ENCODE results near the gene ANKRD12.
A peak's percentile ranks its signal among the peaks of the same experiment; 100 is the strongest.

The ANKRD12 gene

DNA sequence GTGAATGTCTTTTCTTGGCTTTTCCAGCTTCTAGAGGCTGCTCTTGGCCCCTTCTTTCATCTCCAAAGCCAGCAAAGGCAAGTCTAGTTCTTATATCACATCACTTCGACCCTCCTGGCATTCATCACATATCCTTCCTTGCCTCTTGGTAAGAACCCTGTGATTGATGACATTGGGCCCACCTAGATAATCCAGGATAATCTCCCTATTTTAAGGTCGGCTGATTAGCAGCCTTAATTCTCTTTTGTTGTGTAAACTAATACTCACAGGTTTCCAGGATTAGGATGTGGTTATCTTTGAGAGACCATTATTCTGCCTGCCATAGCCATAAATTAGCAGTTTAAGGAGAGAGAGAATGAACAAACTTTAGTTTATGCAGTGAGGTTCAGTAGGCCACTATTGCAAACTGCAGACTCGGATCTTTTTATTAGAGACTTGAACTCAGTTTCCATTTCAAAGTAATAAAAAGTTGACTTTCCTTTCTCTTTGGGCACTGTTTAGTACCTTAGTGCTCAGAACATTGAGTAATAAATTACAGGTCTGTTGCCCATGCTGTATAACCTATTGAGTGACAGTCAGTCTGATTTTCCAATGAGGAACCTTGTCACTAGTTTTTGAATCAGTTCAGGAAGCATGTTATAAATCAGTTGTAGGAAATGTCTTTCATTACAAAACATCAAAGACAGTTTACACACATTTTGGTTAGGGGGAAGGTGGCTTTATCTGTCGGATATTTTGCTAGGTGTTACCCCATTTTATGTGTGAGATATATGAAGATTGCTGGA is 29.6 kb upstream of the ANKRD12 start:
- DNase-seq = peak in 1 of 2 donors; percentile 8

DNA sequence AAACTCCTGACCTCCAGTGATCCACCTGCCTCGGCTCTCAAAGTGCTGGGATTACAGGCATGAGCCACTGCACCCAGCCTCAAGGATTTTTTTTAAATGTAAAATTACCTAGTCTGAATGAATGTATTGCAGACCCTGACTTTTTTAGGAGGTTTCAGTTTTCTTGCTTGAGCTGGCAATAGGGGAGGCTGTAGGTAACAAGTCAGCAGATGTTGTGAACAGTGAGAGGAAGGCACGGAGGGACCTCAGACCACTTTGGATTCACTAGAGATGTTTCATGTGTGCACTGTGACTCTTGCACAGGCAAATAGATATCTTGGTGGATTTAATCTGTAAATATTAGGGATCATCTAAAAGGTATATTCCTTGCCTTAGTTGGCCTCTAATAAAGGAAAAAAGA is 27.7 kb upstream of the ANKRD12 start:
- no peak for DNase-seq

DNA sequence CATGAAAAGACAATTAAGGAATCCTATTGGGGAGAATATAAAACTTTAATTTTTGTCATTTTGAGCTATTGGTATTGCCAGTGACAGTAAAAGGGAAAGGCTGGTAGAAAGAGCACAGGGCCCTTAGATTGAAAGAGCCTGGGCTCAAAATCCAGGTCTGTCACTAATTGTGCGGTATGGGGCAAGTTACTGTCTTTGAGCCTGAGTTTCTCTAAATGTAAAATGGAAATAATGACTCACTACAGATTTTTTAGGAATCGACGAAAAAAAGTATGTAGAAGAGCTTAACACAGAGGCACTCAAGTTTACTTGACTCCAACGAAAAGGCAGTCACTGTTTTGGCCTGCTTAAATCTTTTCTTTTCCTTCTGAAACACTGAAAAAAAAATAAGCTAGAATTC is 27.1 kb upstream of the ANKRD12 start:
- DNase-seq = peak in 1 of 2 donors; percentile 25

DNA sequence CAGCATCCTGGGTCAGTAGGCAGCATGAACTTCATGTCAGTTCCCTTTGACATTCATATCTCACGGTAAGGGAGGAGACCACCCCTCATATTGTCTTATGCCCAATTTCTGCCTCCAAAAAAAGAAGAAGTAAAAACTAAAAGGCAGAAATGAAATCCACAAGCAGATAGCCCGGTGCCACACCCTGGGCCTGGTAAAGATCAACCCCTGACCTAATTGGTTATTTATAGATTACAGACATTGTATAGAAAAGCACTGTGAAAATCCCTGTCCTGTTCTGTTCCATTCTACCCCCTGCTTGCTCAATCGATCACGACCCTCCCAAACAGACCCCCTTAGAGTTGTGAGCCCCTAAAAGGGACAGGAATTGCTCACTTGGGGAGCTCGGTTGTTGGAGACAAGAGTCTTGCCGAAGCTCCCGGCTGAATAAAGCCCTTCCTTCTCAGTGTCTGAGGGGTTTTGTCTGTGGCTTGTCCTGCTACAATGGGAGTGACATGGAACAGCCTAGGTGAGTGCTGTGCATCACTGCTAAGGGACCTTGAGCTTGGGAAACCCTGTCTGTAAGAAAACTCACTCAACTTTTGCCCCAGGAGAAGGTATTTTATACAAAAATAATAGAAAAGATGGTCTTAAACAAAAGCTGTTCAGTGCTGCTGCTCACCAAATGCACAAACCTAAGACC is 23.0 kb upstream of the ANKRD12 start:
- peak; percentile 7 to 25 for DNase-seq

DNA sequence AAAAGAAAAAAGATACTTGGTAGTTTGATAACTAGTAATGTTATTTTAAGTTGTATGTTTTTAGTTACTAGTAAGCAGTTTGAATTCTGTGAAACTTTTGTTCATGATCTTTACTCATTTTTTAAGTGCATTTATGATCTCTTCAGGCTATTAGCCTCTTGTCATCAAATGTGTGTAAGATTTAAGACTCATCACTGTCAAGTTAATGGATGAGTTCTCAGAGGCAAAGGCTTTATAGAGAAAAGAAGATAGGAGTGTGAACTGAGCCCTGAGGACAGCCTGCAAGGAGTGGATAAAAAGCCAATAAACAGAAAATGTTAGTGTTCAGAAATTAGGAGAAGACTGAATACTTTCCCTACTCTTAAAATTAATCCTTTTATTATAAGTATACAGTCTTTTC is 20.6 kb upstream of the ANKRD12 start:
- DNase-seq = no peak

DNA sequence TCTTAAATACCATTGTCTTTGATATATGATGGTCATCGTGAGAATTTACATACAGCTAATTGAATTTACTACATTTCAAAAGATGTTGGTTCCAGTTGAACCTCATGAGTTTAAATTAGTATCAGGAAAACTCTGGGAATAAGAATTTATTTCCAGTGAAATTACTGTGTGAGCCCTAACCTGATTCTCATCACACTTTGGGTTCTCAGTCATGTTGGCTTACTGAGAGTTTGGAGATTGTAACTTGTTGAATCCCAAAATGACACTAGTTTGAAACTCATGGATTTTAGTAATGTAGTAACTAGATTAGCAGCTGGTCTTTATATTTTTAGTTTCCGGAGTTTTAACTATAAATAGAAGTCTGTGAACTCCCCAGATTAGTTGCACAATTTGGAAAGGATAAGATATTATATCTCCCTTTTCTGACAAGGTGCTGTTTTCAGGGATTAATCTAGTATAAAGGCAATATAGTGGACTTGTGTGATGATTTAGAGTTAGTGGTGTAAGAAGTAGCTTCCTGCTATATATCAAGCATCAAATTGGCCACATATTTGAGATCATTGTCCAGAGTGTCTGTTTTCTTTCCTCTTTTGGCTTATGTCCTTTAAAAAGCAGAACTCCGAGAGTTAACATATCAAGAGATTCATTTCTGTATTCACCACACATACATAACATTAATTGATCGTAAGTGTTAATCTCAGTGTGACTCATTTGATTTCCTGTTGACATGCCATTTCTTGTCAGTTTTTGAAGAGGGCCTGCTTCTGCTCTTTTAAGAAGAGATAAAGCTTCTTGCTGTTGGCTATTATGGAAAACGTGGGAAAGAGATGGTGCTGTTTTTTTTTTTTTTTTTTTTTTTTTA is 18.4 kb upstream of the ANKRD12 start:
- DNase-seq = peak; percentile 52 to 80

DNA sequence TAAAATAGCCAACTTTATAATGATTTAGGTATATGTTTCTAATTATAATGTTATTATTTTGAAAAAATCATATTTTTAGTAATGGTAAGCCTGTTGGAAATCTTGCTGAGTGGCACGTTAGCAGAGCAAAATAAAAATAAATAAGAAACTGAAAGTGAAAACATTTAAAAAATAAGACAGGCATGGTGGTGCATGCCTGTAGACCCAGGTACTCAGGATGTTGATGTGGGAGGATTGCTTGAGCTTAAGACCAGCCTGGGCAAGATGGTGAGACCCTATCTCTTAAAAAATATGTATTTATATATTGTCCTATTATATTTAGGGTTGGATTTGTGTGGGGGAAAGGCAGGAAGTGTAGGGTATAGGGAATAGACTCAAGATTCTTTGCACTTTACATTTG is 15.8 kb upstream of the ANKRD12 start:
- no peak for DNase-seq

DNA sequence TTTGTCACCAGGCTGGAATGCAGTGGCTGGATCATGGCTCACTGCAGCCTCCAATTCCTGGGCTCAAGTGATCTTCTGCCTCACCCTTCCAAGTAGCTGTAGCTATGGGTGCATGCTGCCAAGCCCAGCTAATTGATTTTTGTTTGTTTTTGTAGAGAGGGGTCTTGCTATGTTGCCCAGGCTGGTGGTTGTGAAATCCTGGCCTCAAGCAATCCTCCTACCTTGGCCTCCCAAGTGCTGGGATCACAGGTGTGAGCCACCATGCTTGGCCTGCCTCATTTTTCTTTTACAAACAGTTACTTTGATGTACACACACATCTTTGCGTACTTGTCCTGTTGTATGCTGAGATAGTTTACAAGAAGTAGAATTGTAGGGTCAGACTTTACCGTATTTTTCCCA is 13.1 kb upstream of the ANKRD12 start:
- no peak for DNase-seq

DNA sequence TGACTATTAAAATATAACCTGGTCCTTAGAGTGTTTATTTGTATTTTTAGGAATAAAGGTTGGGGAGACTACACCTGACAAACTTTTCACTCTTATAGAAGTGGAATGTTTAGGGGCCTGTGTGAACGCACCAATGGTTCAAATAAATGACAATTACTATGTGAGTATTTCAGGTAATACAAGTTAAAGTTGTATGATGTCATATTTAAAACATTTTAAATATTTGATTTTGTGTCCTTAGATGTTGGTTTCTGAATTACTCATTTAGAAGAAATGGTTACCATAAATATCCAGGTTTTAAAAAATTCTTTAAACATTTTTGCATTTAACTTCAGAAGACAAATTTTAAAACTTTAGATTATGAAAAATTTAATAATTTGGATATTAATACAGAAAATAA is 11.8 kb upstream of the ANKRD12 start:
- DNase-seq = no peak

DNA sequence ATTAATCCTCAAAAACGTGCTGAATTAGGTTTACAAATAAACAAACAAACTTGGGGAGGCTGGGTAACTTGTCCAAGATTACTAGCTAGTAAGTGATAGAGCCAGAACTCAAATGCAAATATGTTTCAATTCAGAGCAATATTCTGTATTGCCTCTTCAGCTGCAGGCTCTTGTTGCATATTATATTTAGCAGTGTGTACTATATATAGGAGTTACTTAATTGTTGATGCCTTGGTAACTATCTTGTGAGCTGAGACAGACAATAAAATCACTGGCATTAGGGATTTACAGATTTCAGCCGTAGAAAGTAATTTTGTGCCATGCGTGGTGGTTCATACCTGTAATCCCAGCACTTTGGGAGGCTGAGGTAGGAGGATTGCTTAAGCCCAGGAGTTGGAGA is 10.2 kb upstream of the ANKRD12 start:
- no peak for DNase-seq

DNA sequence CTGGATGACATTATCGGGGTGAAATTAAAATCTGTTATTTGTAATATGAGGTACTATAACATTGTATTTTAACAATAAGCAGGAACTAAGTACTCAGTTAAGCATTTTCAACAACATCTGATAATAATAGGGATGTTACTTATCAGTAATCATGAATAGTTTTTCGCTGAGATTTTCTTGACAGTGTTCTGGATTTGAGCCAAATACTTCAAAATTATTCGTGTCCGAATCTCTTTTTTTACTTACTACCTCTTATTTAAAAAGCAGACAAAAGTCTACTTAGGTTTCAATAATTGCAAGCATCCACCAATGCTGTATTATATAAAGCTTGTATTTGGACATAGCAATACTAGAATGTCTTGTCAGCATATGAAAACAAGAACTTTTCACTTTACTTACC is 6.4 kb upstream of the ANKRD12 start:
- DNase-seq = no peak

DNA sequence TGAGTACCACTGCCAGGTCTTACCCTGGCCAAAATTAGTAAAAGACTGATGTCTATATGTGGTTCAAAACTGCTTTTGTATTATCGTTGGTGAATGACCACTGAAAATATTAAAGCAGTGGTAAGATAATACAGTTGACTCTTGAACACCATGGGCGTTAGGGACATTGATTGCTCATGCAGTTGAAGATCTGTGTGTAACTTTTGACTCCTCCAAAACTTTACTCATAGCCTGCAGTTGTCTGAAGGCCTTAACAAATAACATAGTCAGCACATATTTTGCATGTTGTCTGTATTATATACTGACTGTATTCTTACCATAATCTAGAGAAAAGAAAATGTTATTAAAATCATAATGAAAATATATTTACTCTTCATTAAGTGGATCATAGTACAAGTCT is 5.8 kb upstream of the ANKRD12 start:
- DNase-seq = no peak

DNA sequence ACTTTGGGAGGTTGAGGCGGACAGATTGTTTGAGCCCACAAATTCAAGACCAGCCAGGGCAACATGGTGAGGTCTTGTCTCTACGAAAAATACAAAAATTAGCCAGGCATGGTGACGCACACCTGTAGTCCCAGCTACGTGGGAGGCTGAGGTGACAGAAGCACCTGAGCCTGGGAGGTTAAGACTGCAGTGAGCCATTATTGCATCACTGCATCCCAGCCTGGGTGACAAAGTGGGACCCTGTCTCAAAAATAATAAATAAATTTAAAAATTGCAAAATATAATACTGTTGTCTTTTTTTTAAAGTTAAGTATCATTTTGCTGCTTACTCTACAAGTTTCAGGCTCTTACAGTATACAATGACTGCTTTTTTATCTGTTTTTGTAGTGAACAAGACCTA is 4.0 kb upstream of the ANKRD12 start:
- no peak for DNase-seq

DNA sequence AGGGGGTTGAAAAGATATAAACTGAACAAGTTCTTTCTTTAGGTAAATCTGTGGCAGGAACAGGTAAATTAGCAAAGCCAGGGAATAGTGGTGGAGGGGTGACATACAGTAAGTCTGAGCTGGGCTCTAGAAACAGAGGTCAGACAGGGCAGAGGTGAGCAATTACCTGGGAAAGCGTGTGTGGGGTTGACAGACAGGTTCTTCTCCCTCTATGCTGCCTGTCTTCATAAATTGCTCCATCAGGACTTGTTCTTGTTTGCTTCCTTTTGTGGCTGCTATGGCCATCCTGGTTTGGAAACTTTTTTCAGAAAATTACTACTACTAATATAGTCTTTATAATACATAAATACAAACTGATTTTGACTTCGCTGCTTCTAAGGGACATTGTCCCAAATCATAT is 3.4 kb upstream of the ANKRD12 start:
- no peak for DNase-seq

DNA sequence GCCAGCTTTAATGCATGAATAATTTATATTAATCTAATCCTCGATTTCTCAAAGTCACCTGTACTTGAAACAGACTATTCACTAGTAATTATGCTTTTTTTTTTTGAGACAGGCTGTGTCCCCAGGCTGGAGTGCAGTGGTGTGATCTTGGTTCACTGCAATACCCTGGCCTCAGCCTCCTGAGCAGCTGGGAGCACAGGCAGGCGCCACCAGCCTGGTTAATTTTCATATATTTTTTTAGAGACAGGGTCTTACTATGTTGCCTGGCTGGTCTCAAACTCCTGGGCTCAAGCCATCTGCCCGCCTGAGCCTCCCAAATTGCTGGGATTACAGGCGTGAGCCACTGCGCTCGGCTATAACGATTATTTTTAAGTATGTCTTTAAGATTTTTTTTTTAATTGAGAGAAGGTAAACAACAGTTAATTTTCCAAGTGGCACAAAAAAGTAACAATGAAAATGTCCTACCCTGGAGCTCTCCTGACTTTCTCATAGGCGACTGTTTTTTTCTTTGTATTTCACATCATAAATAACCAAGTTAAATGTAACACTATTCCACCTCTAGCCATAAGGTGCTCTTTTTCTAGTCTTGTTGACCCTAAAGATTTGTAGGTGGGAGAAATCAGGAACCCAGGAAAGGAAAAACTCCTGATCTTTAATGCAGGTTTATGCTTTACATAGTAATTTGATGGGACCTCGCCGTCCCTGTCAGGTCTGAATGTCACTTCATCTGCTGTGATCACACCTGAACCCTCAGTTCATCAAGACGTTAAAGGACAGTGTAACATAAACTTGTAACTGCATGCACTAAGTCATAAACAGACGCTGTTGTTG is 1.3 kb upstream of the ANKRD12 start:
- no peak for DNase-seq

DNA sequence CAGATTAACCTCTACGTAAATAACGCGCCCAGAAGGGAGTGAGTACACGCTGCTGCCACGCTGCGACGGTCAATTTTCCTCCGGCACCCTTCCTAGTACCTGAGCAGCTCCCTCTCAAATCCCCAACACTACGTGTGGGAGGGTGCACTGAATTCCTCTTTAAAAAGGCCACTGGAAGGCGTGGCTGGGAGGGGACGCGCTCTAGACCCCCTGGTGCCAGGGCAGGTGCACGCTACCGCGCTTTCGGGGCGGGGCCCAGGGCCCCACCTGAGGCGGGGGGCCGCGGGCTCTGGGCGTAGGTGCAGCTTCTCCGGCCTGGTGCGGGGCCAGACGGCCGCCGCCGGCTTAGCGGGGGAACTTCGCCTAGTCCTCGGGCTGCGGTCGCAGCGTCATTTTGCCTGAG is 668 bp upstream of the ANKRD12 start:
- DNase-seq = no peak

DNA sequence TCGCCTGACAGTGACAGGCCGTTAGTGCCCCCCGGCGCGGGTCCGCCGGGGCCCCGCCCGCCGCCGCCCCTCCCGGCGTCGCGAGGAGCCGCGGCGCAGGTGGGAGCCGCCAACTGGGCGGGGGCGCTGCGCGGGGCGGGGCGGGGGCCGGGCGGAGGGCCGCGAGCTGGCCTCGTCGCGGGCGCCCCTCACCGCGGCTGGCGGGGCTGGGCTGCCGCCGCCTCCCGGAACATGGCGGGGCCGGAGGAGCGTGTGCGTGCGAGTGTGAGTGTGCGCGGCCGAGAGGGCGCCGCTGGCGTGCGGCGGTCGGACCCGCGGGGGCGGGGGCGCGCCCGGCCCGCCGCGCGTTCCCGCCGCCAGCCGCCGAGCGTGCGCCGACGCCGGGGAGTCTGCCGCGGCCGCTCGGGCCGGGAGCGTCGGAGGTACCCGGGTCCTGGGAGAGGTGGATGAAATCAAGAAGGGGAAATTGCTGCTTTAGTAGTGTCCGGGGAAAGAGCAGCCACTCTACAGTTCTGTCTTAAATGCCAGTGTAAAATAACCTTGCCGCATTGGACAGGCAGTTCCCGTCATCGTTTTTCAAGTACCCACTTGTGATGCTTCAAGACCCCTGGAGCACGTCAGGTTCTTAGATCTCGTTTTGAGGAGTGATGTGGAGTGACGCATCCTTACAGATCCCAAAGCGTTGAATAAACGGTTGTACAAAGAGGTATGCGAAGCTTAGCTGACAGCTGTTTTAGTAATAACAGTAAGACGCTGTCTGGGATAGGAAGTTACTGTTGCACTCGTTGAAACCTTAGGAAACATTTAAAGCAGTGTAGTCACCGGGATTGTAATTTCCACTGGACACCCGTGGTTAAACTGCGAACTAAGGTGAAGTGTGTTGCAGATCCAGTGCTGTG is 836 bp downstream of the ANKRD12 start:
- DNase-seq = peak; percentile 61 to 86

DNA sequence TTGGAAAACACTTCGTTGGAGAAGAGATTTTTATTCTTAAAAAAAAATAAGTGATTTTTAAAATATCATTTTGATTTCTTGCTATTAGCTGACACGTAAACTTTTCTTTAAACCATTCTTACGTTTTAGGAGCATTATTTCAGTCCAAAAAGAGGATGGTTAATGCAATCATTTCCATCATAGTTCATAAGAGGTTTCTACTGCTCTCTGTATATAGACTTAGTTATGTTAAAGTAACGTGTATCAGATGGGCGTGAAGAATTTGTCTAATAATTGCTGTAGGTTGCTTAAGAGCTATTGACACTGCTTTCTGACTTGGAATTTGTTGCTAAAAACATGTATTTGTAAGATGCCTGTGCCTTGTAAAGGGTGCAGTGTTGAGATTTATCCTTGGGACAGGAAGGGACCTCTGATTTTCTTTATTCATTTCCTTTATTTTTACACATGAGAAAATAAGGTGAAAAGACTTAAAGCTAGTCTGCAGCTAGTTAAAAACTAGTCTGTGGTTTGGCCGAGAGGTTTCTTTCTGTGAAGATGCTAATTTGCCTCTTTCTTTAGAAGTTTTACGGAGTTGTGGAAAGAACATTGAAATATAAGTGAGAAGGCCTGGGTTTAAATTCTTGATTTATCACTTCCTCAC is 2.9 kb downstream of the ANKRD12 start:
- no peak for DNase-seq

DNA sequence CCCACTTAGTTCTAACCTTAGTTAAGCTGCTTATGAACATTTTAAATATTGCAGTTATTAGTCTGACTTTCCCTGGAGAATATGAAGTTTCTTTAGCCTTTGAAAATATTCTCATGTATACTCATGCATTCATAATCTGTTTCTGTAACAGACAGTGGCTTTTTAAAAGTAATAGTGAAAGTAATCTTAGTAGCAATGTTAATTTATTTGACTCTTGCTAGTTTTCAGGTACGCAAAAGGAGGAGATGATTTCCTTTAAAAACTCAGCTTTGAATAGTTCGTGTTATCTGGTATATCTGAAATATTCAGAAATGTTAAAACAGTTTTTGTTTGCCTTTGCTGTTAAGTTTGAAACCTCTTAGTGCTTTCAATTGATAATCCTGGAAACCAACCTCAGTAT is 3.8 kb downstream of the ANKRD12 start:
- DNase-seq = no peak

DNA sequence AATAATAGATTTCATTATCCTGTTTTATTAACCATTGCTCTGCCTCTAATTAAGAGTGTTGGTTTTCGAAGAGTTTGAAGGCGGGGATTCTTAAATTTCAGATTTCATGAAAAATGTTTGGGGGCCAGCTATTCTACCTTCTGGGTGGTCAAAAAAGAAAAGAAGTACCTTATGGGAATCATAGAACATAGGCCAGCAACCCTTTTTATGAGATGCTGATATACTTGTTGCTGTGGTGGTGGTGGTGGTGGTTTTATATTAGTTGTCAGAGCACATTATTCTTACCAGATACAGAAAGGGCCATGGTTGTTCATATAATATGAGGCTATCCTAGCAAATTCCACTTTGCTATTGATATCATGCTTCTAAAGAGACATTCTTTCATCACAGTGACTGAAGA is 4.4 kb downstream of the ANKRD12 start:
- no peak for DNase-seq

DNA sequence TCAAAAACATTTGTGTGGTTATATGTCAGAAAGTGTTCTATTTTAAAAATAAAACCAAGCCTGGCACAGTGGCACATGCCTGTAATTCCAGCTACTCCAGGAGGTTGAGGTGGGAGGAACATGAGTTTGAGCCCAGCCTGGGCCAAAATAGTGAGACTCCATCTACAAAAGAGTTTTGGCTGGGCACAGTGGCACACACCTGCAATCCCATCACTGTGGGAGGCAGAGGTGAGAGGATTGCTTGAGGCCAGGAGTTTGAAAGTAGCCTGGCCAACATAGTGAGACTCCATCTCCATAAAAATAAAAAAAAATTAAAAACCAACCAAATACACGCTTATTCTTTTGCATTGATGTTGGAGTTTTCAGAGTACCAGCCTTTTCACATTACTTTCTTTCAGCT is 9.6 kb downstream of the ANKRD12 start:
- no peak for DNase-seq

Measured in inflammatory macrophage (primary cell).